ENCODE measurements around the gene EXOC4. TPM values are rescaled to one million over a fixed set of nuclear protein-coding genes. Genes with fewer than 3 reads are reported as not detected.

EXOC4 gene
- total and polyA plus RNA-seq, 2 donors from 2014 or later, result 22.8 to 78.7 TPM

GRCh38 chr7:134104166-134104565 lies 851.3 kb downstream of the EXOC4 start:
- intact Hi-C loops (cut with DNase I), result no loop called here
- FAIRE-seq, result no peak
- H3K27me3 ChIP-seq (ENCODE audit: control insufficient read depth, insufficient read depth, low read length), result no peaks in the 10 kb centered on the region

GRCh38 chr7:134105841-134106240 lies 853.0 kb downstream of the EXOC4 start:
- no peak for FAIRE-seq
- Histone ChIP-seq H3K4me3 (ENCODE audit: low read length in 3 of 3) (no peak overlapping the region), H3K9me3 (ENCODE audit: control insufficient read depth in 2 of 3, insufficient read depth in 1 of 3, low read length in 3 of 3) (no peaks in the 10 kb centered on the region), H3K27ac (ENCODE audit: low read depth in 2 of 2, low read length in 2 of 2) (no peak overlapping the region), H3K9ac (ENCODE audit: low read length in 3 of 3) (no peak overlapping the region), H3K36me3 (ENCODE audit: control insufficient read depth in 2 of 3, insufficient read depth in 3 of 3, low read length in 3 of 3) (no peaks in the 10 kb centered on the region), H3K4me1 (ENCODE audit: control insufficient read depth in 2 of 3, insufficient read depth in 2 of 3, low read depth in 1 of 3, low read length in 3 of 3) (no peaks in the 10 kb centered on the region), H3K27me3 (ENCODE audit: control insufficient read depth, insufficient read depth, low read length) (no peaks in the 10 kb centered on the region)
- no peak for DNase-seq
- intact Hi-C loops (cut with DNase I), result no loop called here
- no peak for TF ChIP-seq CTCF (IDR thresholded peaks at IDR 0.05; ENCODE audit: borderline replicate concordance, extremely low read depth, insufficient read depth)

More at GRCh38 chr7:134104166-134104565, 851.3 kb downstream of the EXOC4 start:
- no peak for TF ChIP-seq CTCF (IDR thresholded peaks at IDR 0.05; ENCODE audit: borderline replicate concordance, extremely low read depth, insufficient read depth)
- Histone ChIP-seq H3K9me3 (ENCODE audit: control insufficient read depth in 2 of 3, insufficient read depth in 1 of 3, low read length in 3 of 3) (no peaks in the 10 kb centered on the region), H3K4me3 (ENCODE audit: low read length in 3 of 3) (no peak overlapping the region), H3K9ac (ENCODE audit: low read length in 3 of 3) (no peak overlapping the region), H3K4me1 (ENCODE audit: control insufficient read depth in 2 of 3, insufficient read depth in 2 of 3, low read depth in 1 of 3, low read length in 3 of 3) (no peaks in the 10 kb centered on the region), H3K36me3 (ENCODE audit: control insufficient read depth in 2 of 3, insufficient read depth in 3 of 3, low read length in 3 of 3) (no peaks in the 10 kb centered on the region), H3K27ac (ENCODE audit: low read depth in 2 of 2, low read length in 2 of 2) (no peak overlapping the region)
- no peak for DNase-seq

- Histone ChIP-seq H3K4me3 (ENCODE audit: low read length in 3 of 3) (no peak overlapping the region), H3K9ac (ENCODE audit: low read length in 3 of 3) (no peak overlapping the region), H3K4me1 (ENCODE audit: control insufficient read depth in 2 of 3, insufficient read depth in 2 of 3, low read depth in 1 of 3, low read length in 3 of 3) (no peaks in the 10 kb centered on the region), H3K27me3 (ENCODE audit: control insufficient read depth, insufficient read depth, low read length) (no peaks in the 10 kb centered on the region), H3K27ac (ENCODE audit: low read depth in 2 of 2, low read length in 2 of 2) (no peak overlapping the region), H3K9me3 (ENCODE audit: control insufficient read depth in 2 of 3, insufficient read depth in 1 of 3, low read length in 3 of 3) (no peaks in the 10 kb centered on the region), H3K36me3 (ENCODE audit: control insufficient read depth in 2 of 3, insufficient read depth in 3 of 3, low read length in 3 of 3) (no peaks in the 10 kb centered on the region)
- no peak for DNase-seq
- FAIRE-seq, result no peak
- intact Hi-C loops (cut with DNase I), result no loop called here
- TF ChIP-seq CTCF (IDR thresholded peaks at IDR 0.05; ENCODE audit: borderline replicate concordance, extremely low read depth, insufficient read depth), result no peak
These were observed 855.9 kb downstream of the EXOC4 start for GRCh38 chr7:134108802-134109201.

GRCh38 chr7:134113655-134114054 lies 860.8 kb downstream of the EXOC4 start:
- Histone ChIP-seq H3K4me3 (ENCODE audit: low read length in 3 of 3) (no peak overlapping the region), H3K36me3 (ENCODE audit: control insufficient read depth in 2 of 3, insufficient read depth in 3 of 3, low read length in 3 of 3) (no peaks in the 10 kb centered on the region), H3K9ac (ENCODE audit: low read length in 3 of 3) (no peak overlapping the region), H3K27me3 (ENCODE audit: control insufficient read depth, insufficient read depth, low read length) (no peaks in the 10 kb centered on the region), H3K9me3 (ENCODE audit: control insufficient read depth in 2 of 3, insufficient read depth in 1 of 3, low read length in 3 of 3) (no peaks in the 10 kb centered on the region), H3K4me1 (ENCODE audit: control insufficient read depth in 2 of 3, insufficient read depth in 2 of 3, low read depth in 1 of 3, low read length in 3 of 3) (no peaks in the 10 kb centered on the region), H3K27ac (ENCODE audit: low read depth in 2 of 2, low read length in 2 of 2) (no peak overlapping the region)
- DNase-seq (no peak), FAIRE-seq (no peak)
- TF ChIP-seq CTCF (IDR thresholded peaks at IDR 0.05; ENCODE audit: borderline replicate concordance, extremely low read depth, insufficient read depth), result no peak
- intact Hi-C loops (cut with DNase I), result no loop called here

Data from kidney (tissue), 14 donors.